ENCODE data around the gene ITPR1. TPM values are rescaled to one million over a fixed set of nuclear protein-coding genes. Genes with fewer than 3 reads are reported as not detected.

Gene ITPR1
- total and polyA plus RNA-seq, 10 of the 15 experiments (the other 5 are each of a cell fraction or from before 2014, with no cell fraction given), result 12.2 to 239 (median 28.4) TPM

GRCh38 chr3:4763604-4764247 lies 270.6 kb downstream of the ITPR1 start:
- FAIRE-seq, result no peak
- BruUV-seq (replicated peaks), result no TSS peak
- intact Hi-C loops (cut with micrococcal nuclease; ENCODE audit: unreplicated experiment), result no loop called here

More at GRCh38 chr3:4763604-4764247, 270.6 kb downstream of the ITPR1 start:
- peaks cover 9 to 23% of the 10 kb centered on the region in 2 experiments for H3K36me3 ChIP-seq (ENCODE audit: control insufficient read depth in 2 of 2, insufficient read depth in 2 of 2, low read length in 1 of 2)
- H3K27me3 ChIP-seq (replicated peaks in 1 of 2; ENCODE audit: control insufficient read depth in 2 of 2, insufficient read depth in 2 of 2, low read length in 1 of 2), result no peaks in the 10 kb centered on the region
- in situ Hi-C loops (cut with MboI), result no loop called here
- H3K4me2 ChIP-seq (ENCODE audit: control insufficient read depth, insufficient read depth), result no peak overlapping the region
- no peak overlapping the region for H2AFZ ChIP-seq (ENCODE audit: control insufficient read depth, low read depth, low read length)
- 99% methylated on average over 21 of the region's 21 CpGs for WGBS (ENCODE audit: insufficient coverage, insufficient replicate concordance, low lambda C conversion rate, missing lambda C conversion rate)
- no peak overlapping the region for H3K4me3 ChIP-seq
- no peak overlapping the region for H3K9ac ChIP-seq (ENCODE audit: control insufficient read depth, insufficient read depth, low read length)
- ChIA-PET RAD21 (ENCODE audit: unreplicated experiment) (interaction anchor here (1.2 to 22.6 kb wide), 6 partner anchors 11 to 218 kb away, joined by 4 to 377 read pairs (median 12); partner anchors contain the start of gene BHLHE40), POLR2A (interaction anchor here (0.9 to 18.6 kb wide), 5 partner anchors 9 to 13 kb away, joined by 3 to 414 read pairs (median 4); no protein-coding TSS in a partner anchor), SMC1A (ENCODE audit: uncharacterized antibody, unreplicated experiment) (interaction anchor here (0.6 to 23.7 kb wide), 8 partner anchors 7 to 221 kb away, joined by 3 to 618 read pairs (median 7); no protein-coding TSS in a partner anchor), CTCF (interaction anchor here (0.7 to 1.1 kb wide), 4 partner anchors 14 to 217 kb away, joined by 3 to 4 read pairs (median 3); no protein-coding TSS in a partner anchor)
- DNase-seq (ENCODE audit: low read depth, low spot score) (no peak), ATAC-seq (no peak)
- no peak overlapping the region for H3K27ac ChIP-seq (ENCODE audit: control insufficient read depth, insufficient read depth)
- H4K20me1 ChIP-seq (ENCODE audit: control insufficient read depth, insufficient read depth), result no peaks in the 10 kb centered on the region
- no peaks in the 10 kb centered on the region for H3K79me2 ChIP-seq (ENCODE audit: control insufficient read depth, insufficient read depth, low read length)
- peaks cover 7% of the 10 kb centered on the region; the same call in 2 of the 3 replicates for H3K9me3 ChIP-seq (replicated peaks; ENCODE audit: control insufficient read depth, insufficient read depth, low read length)
- H3K4me1 ChIP-seq (ENCODE audit: control insufficient read depth, insufficient read depth, low read length), result peaks cover 5% of the 10 kb centered on the region
- TF ChIP-seq MLLT1 (IDR thresholded peaks at IDR 0.05) (peak; percentile 71; the same call in 1 of the 2 replicates), RCOR1 (conservative IDR thresholded peaks at IDR 0.05; ENCODE audit: low read depth, low read length) (no peak), RBBP5 (conservative IDR thresholded peaks at IDR 0.05) (no peak), POU2F2 (IDR thresholded peaks at IDR 0.05; ENCODE audit: borderline replicate concordance, low read depth, low read length) (no peak), ZBTB33 (IDR thresholded peaks at IDR 0.05) (peak; percentile 99)

Measured in GM12878 (cell line).